Nephron progenitor cell (in vitro differentiated cells): ENCODE data around the gene REEP1.

Experiments used
- DNase-seq: peaks from one replicate; pipeline ENCODE4 v3.0.0; 2021
- H3K27ac Mint-ChIP-seq: 2 replicates; pipeline ENCODE4 v1.8.0; 2021; ENCODE audit warnings: mild to moderate bottlenecking, moderate library complexity, mixed read lengths
- H3K27me3 Mint-ChIP-seq: 2 replicates; pipeline ENCODE4 v1.8.0; 2021; ENCODE audit warnings: mild to moderate bottlenecking, low read depth, mixed read lengths; ENCODE audit not compliant: poor library complexity
- H3K36me3 Mint-ChIP-seq: 2 replicates; pipeline ENCODE4 v1.8.0; 2021; ENCODE audit warnings: low read depth, mixed read lengths
- H3K4me1 Mint-ChIP-seq: 2 replicates; pipeline ENCODE4 v1.8.0; 2021; ENCODE audit warnings: mixed read lengths
- H3K4me3 Mint-ChIP-seq: 2 replicates; pipeline ENCODE4 v1.8.0; 2021; ENCODE audit warnings: mild to moderate bottlenecking, moderate library complexity, mixed read lengths
- H3K9me3 Mint-ChIP-seq: 2 replicates; pipeline ENCODE4 v1.8.0; 2021; ENCODE audit warnings: mild to moderate bottlenecking, moderate library complexity, mixed read lengths
- TF ChIP-seq, protein P1 (sequence below): fragments of 200-600 bp; sonication (generic); IDR thresholded peaks from 2 replicates; pipeline ENCODE4 v1.5.0; 2021; ENCODE audit warnings: antibody characterized with exemption

REEP1 gene, protein sequence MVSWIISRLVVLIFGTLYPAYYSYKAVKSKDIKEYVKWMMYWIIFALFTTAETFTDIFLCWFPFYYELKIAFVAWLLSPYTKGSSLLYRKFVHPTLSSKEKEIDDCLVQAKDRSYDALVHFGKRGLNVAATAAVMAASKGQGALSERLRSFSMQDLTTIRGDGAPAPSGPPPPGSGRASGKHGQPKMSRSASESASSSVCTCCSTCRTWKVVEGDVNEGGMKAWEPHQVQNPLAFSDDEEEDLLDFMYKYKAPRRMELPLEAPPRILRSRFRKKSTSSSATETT

DNA sequence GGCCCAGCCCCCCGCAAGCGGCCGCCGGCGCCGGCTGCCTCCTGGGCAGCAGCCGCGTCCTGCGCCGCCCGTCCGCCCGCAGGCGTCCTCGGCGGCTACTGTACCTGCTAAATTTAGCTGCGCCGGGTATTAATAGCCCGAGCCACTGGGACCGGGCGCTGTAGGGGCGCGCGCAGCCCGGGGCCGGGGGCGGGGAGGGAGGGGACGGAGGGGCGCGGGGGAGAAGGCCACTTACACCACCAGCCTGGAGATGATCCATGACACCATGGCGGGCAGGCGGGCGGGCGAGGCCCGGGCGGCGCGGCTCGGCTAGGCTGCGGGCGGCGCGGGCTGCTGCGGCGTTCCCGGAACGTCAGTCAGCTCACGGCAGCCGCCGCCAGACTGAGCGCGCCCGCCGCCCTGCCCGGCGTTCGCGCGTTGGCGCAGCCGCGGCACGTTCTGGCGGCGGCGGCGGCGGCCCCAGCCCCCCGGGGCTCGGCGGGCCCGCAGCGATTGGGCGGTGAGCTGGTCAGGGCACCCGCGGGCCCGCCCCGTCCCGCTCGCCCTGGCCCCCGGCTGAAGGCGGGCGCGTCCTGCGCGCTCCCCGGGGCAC, at the start of gene REEP1:
Gene REEP1, minus strand, starts transcription at position 383 of the 592 bp plus-strand sequence. Its CDS starts 116 bp downstream, at position 267.
- H3K9me3 Mint-ChIP-seq = peaks cover 24% of the 10 kb centered on the region
- peaks cover 31% of the 10 kb centered on the region for H3K4me1 Mint-ChIP-seq
- H3K27me3 Mint-ChIP-seq = peaks cover 90% of the 10 kb centered on the region
- peak; percentile 75 for DNase-seq
- H3K4me3 Mint-ChIP-seq = peak within 1 kb of the TSS; percentile 88
- TF ChIP-seq, protein P1, sequence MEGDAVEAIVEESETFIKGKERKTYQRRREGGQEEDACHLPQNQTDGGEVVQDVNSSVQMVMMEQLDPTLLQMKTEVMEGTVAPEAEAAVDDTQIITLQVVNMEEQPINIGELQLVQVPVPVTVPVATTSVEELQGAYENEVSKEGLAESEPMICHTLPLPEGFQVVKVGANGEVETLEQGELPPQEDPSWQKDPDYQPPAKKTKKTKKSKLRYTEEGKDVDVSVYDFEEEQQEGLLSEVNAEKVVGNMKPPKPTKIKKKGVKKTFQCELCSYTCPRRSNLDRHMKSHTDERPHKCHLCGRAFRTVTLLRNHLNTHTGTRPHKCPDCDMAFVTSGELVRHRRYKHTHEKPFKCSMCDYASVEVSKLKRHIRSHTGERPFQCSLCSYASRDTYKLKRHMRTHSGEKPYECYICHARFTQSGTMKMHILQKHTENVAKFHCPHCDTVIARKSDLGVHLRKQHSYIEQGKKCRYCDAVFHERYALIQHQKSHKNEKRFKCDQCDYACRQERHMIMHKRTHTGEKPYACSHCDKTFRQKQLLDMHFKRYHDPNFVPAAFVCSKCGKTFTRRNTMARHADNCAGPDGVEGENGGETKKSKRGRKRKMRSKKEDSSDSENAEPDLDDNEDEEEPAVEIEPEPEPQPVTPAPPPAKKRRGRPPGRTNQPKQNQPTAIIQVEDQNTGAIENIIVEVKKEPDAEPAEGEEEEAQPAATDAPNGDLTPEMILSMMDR = no peak
- no peak within 1 kb of the TSS for H3K27ac Mint-ChIP-seq
- H3K36me3 Mint-ChIP-seq = no peaks in the 10 kb centered on the region

DNA sequence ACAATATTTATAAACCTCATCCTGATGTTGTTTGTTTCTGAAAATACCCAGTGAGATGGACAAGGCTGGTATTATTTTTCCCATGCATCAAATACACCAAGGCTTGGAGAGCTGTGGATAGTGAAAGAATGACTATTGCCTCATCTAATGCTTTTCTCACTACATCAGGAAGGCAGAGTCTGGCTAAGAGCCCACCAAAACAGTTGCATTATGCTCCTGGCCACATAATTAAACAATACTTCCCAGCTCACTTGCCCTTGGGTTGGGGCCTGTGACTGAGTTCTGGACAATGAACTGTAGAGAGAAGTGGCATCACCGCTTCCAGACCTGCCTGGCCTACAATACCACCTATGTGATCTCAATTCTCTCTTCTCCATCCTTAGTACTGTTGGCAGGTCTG, 46.4 kb upstream of the REEP1 start:
- DNase-seq = no peak
- no peaks in the 10 kb centered on the region for H3K9me3 Mint-ChIP-seq
- no peak overlapping the region for H3K4me3 Mint-ChIP-seq
- H3K4me1 Mint-ChIP-seq = no peaks in the 10 kb centered on the region
- no peaks in the 10 kb centered on the region for H3K36me3 Mint-ChIP-seq
- TF ChIP-seq, protein P1 = no peak
- H3K27ac Mint-ChIP-seq = no peak overlapping the region
- H3K27me3 Mint-ChIP-seq = peaks cover 32% of the 10 kb centered on the region

DNA sequence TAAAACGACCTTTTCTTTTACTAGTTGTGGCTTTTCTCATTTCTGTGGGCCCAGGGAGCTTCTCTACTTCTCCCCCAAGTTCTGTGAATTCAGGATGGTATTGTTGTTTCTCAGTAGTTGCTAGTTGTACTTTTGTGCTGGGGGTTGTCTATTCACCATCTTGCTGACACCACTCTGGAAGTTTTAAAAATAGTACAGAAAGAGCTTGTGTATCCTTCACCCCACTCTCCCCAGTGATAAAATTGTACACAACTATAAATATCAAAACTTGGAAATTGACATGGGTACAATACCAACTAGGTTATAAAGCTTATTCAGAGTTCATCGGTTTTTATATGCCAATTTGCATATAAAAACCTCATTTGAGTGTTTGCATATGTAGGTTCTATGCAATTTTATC, 45.3 kb upstream of the REEP1 start:
- TF ChIP-seq, protein P1 = no peak
- Mint-ChIP-seq H3K4me3 (no peak overlapping the region), H3K9me3 (no peaks in the 10 kb centered on the region), H3K36me3 (no peaks in the 10 kb centered on the region), H3K27me3 (peaks cover 38% of the 10 kb centered on the region), H3K4me1 (no peaks in the 10 kb centered on the region), H3K27ac (no peak overlapping the region)
- no peak for DNase-seq

DNA sequence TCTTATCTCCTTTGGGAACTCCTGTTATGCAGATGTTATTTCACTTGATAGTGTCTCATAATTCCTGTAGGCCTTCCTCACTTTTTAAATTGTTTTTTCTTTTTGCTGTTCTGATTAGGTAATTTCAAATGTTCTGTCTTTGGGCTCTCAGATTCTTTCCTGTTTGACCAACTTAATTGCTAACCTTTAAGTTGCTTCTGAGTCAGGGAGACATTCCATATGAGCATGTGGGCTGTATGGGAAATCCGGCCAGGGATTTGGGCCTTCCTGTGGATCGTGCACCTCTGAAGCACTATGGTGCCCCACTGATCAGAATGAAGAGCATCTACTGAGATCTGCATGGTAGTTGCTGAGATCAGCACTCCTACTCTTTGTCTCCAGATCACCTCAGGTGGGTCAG, 44.7 kb upstream of the REEP1 start:
- no peaks in the 10 kb centered on the region for H3K4me1 Mint-ChIP-seq
- TF ChIP-seq, protein P1 = no peak
- DNase-seq = no peak
- peaks cover 36% of the 10 kb centered on the region for H3K27me3 Mint-ChIP-seq
- H3K4me3 Mint-ChIP-seq = no peak overlapping the region
- no peaks in the 10 kb centered on the region for H3K9me3 Mint-ChIP-seq
- no peak overlapping the region for H3K27ac Mint-ChIP-seq
- no peaks in the 10 kb centered on the region for H3K36me3 Mint-ChIP-seq

DNA sequence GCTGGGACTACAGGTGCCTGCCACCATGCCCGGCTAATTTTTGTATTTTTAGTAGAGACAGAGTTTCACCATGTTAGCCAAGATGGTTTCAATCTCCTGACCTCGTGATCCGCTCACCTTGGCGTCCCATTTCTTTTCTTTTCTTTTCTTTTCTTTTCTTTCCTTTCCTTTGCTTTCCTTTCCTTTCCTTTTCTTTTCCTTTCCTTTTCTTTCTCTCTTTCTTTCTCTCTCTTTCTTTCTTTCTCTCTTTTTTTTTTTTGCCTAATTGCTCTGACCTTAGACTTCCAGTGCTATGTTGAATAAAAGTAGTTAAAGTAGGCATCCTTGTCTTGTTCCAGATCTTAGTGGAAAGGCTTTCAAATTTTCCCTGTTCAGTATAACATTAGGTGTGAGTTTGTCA, 41.0 kb upstream of the REEP1 start:
- TF ChIP-seq, protein P1 = no peak
- H3K27me3 Mint-ChIP-seq = peaks cover 36% of the 10 kb centered on the region
- DNase-seq = no peak
- no peaks in the 10 kb centered on the region for H3K36me3 Mint-ChIP-seq
- no peak overlapping the region for H3K4me3 Mint-ChIP-seq
- H3K27ac Mint-ChIP-seq = no peak overlapping the region
- H3K9me3 Mint-ChIP-seq = peaks cover 4% of the 10 kb centered on the region
- no peaks in the 10 kb centered on the region for H3K4me1 Mint-ChIP-seq

DNA sequence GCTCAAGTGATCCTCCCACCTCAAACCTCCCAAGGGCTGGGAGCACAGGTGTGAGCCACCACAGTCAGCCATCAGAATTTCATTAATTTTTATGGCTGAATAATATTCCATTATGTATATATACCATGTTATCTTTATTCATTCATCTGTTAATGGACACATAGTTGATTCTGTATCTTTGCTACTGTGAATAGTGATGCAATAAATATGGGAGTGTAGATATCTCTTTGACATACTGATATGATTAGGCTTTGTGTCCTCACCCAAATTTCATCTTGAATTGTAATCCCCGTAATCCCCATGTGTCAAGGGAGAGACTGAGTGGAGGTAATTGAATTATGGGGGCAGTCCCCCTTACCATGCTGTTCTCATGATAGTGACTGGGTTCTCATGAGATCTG, 38.2 kb upstream of the REEP1 start:
- Mint-ChIP-seq H3K9me3 (peaks cover 9% of the 10 kb centered on the region), H3K27ac (no peak overlapping the region), H3K4me3 (no peak overlapping the region), H3K27me3 (peaks cover 30% of the 10 kb centered on the region), H3K36me3 (no peaks in the 10 kb centered on the region), H3K4me1 (peaks cover 4% of the 10 kb centered on the region)
- TF ChIP-seq, protein P1 = no peak
- no peak for DNase-seq
